ENCODE results near the gene DLG4. TPM values are rescaled to one million over a fixed set of nuclear protein-coding genes. Genes with fewer than 3 reads are reported as not detected.

DLG4 gene
- total and polyA plus RNA-seq, 2 experiments from 2014 or later = 2.9 to 10.7 TPM

DNA sequence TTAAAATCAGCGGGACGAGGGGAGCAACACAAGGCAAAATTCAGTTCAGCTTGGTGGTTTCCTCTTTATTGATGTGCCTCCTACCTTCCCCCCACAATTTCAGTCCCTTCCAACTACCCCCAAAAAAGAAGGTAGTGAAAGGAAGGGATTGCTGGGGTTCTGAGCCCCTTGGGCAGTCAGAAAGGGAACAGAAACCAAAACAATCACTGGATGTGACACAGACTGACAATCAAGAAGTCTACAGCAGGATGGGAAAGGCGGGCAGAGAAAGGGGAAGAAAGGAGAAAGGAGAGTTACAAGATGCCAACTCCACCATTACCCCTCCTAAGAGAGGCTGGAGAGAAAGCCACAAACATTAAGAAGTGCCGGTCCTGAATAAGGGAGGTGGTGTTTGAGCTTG is 20.7 kb upstream of the DLG4 start:
- TF ChIP-seq EZH2 (IDR thresholded peaks at IDR 0.05; ENCODE audit: borderline replicate concordance) (no peak), EZH2phosphoT487 (IDR thresholded peaks at IDR 0.05; ENCODE audit: low read depth, severe bottlenecking, unreplicated experiment) (no peak)
- TF ChIP-seq, protein P1, sequence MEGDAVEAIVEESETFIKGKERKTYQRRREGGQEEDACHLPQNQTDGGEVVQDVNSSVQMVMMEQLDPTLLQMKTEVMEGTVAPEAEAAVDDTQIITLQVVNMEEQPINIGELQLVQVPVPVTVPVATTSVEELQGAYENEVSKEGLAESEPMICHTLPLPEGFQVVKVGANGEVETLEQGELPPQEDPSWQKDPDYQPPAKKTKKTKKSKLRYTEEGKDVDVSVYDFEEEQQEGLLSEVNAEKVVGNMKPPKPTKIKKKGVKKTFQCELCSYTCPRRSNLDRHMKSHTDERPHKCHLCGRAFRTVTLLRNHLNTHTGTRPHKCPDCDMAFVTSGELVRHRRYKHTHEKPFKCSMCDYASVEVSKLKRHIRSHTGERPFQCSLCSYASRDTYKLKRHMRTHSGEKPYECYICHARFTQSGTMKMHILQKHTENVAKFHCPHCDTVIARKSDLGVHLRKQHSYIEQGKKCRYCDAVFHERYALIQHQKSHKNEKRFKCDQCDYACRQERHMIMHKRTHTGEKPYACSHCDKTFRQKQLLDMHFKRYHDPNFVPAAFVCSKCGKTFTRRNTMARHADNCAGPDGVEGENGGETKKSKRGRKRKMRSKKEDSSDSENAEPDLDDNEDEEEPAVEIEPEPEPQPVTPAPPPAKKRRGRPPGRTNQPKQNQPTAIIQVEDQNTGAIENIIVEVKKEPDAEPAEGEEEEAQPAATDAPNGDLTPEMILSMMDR (IDR thresholded peaks at IDR 0.05; ENCODE audit: poor library complexity) = no peak
- peak overlapping the region; percentile 97 for H3K27ac ChIP-seq
- no peaks in the 10 kb centered on the region for H3K36me3 ChIP-seq (replicated peaks; ENCODE audit: insufficient read depth, low read depth)
- H3K79me2 ChIP-seq = peaks cover 61% of the 10 kb centered on the region
- H3K9me3 ChIP-seq (ENCODE audit: low read depth) = no peaks in the 10 kb centered on the region
- DNase-seq (ENCODE audit: low spot score) = no peak
- no peaks in the 10 kb centered on the region for H4K20me1 ChIP-seq (ENCODE audit: insufficient read depth, poor library complexity, severe bottlenecking)
- H3K4me1 ChIP-seq (ENCODE audit: insufficient read depth) = peaks cover 21% of the 10 kb centered on the region
- no peak overlapping the region for H2AFZ ChIP-seq
- peak overlapping the region; percentile 85 for H3K4me2 ChIP-seq
- peak overlapping the region; percentile 61 for H3K4me3 ChIP-seq
- no peaks in the 10 kb centered on the region for H3K27me3 ChIP-seq
- H3K9me2 ChIP-seq (replicated peaks; ENCODE audit: insufficient read depth) = no peaks in the 10 kb centered on the region
- 80% methylated on average over 4 of the region's 4 CpGs for WGBS (ENCODE audit: low lambda C conversion rate, missing lambda C conversion rate)

DNA sequence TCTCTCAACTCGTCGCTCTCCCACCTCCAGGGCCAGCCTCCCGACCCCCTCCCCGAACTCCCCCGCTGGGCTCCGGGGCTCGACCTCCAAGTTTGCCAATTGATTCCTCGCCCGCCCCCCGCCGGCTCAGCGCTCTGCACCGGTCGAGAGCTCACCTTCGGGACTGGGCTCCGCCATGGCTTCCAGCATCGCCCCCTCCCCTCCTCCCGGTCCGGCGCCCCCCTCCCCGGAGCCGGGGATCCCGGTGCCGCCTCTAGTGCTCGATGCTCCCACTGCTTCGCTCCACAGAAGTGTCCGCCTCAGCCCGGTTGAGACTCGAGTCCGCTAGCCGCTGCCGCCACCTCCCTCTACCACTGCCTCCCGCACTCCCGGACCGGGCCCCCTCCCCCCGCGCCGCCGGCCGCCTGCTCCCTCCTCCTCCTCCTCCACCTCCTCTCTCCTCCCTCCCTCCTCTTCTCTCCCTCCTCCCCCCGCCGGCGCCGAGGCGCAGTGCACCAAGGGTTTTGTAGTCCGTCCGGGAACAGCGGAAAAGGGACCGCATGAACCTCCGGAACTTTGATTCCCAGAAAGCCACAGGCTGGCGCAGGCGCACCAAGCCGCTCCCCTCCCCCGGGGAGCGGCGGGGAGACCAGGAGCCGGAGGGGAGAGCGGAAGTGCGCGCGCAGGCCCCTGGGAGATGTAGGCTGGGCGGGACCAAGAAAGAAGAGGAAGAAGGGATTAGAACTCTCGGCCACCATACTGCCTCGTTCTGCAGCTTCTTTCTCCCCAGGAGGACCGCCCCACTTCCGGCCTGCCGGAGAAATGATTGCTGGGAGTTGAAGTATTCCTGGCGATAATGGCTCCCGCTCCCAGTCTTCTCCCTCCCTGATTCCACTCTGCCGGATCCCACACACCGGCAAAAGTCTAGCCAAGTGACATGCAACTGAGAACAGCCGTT is 19.7 kb upstream of the DLG4 start, which contains the start of gene PHF23:
Gene PHF23, minus strand, starts transcription at position 367 of the 937 bp plus-strand sequence. Its CDS starts 178 bp downstream, at position 189.
- H4K20me1 ChIP-seq (ENCODE audit: insufficient read depth, poor library complexity, severe bottlenecking) = no peaks in the 10 kb centered on the region
- peaks cover 64% of the 10 kb centered on the region for H3K79me2 ChIP-seq
- H3K27ac ChIP-seq = peak within 1 kb of the TSS; percentile 98
- TF ChIP-seq EZH2phosphoT487 (IDR thresholded peaks at IDR 0.05; ENCODE audit: low read depth, severe bottlenecking, unreplicated experiment) = no peak
- TF ChIP-seq, protein P1 (IDR thresholded peaks at IDR 0.05; ENCODE audit: poor library complexity) = no peak
- no peak for TF ChIP-seq EZH2 (IDR thresholded peaks at IDR 0.05; ENCODE audit: borderline replicate concordance)
- no peaks in the 10 kb centered on the region for H3K27me3 ChIP-seq
- H3K4me3 ChIP-seq = peak within 1 kb of the TSS; percentile 65
- H3K4me1 ChIP-seq (ENCODE audit: insufficient read depth) = peaks cover 30% of the 10 kb centered on the region
- peak within 1 kb of the TSS; percentile 11 for H2AFZ ChIP-seq
- H3K4me2 ChIP-seq = peak within 1 kb of the TSS; percentile 92
- H3K9me3 ChIP-seq (ENCODE audit: low read depth) = no peaks in the 10 kb centered on the region
- 2% methylated on average over 37 of the region's 72 CpGs for WGBS (ENCODE audit: low lambda C conversion rate, missing lambda C conversion rate)
- H3K36me3 ChIP-seq (replicated peaks; ENCODE audit: insufficient read depth, low read depth) = no peaks in the 10 kb centered on the region
- peak; percentile 100 for DNase-seq (ENCODE audit: low spot score)
- no peaks in the 10 kb centered on the region for H3K9me2 ChIP-seq (replicated peaks; ENCODE audit: insufficient read depth)

DNA sequence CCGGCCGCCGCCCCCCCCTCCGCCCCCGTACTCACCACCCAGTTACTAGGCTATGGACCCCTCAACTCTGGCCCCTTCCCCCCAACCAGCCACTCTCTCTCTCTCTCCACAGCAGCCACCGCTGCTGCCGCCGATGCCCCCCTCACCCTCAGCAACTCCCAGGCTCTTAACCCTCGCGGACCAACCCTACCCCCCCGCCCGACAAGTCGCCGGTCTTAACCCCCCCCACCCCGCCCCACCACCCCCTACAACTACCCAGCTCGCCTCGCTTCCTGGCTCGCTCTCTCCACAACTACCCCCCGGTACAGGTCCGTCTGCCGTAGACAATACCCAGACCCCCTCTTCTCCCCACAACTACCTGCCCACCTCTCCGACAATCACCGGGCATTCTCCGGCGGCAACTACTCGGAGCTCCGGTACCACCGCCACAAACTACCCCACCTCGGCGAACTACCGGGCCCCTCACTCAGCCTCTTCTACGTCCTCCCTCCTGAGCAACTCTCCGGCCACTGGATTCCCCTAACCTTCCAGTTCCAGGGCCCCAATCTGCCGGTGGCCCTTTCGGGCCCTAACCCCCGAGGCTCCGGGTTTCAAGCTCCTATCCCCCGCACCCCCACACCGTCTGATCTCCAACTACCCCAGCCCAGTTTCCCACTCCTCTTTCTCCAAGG is 18.9 kb upstream of the DLG4 start:
- H3K4me1 ChIP-seq (ENCODE audit: insufficient read depth) = peaks cover 30% of the 10 kb centered on the region
- peak overlapping the region; percentile 11 for H2AFZ ChIP-seq
- TF ChIP-seq, protein P1 (IDR thresholded peaks at IDR 0.05; ENCODE audit: poor library complexity) = no peak
- TF ChIP-seq EZH2phosphoT487 (IDR thresholded peaks at IDR 0.05; ENCODE audit: low read depth, severe bottlenecking, unreplicated experiment) = no peak
- H3K27me3 ChIP-seq = no peaks in the 10 kb centered on the region
- H3K36me3 ChIP-seq (replicated peaks; ENCODE audit: insufficient read depth, low read depth) = no peaks in the 10 kb centered on the region
- H3K79me2 ChIP-seq = peaks cover 69% of the 10 kb centered on the region
- peak overlapping the region; percentile 92 for H3K4me2 ChIP-seq
- no peaks in the 10 kb centered on the region for H4K20me1 ChIP-seq (ENCODE audit: insufficient read depth, poor library complexity, severe bottlenecking)
- no peaks in the 10 kb centered on the region for H3K9me2 ChIP-seq (replicated peaks; ENCODE audit: insufficient read depth)
- no peaks in the 10 kb centered on the region for H3K9me3 ChIP-seq (ENCODE audit: low read depth)
- under 1% methylated on average over 22 of the region's 39 CpGs for WGBS (ENCODE audit: low lambda C conversion rate, missing lambda C conversion rate)
- peak overlapping the region; percentile 98 for H3K27ac ChIP-seq
- peak overlapping the region; percentile 65 for H3K4me3 ChIP-seq
- DNase-seq (ENCODE audit: low spot score) = peak; percentile 61

All from hepatocyte (in vitro differentiated cells).